HG03457 (cell line): ENCODE measurements around the gene BCL6B.
"Not testable (repeated sequence)": the region's sequence is repeated elsewhere in the genome, so short reads cannot be mapped to it uniquely, and the experiment has no call there.

Experiments
- ATAC-seq: cut with Tn5 transposase; IDR thresholded peaks from one replicate; pipeline ENCODE4 v1.9.1; 2021; ENCODE audit warnings: moderate number of reproducible peaks; ENCODE audit not compliant: unreplicated experiment

Gene BCL6B, protein sequence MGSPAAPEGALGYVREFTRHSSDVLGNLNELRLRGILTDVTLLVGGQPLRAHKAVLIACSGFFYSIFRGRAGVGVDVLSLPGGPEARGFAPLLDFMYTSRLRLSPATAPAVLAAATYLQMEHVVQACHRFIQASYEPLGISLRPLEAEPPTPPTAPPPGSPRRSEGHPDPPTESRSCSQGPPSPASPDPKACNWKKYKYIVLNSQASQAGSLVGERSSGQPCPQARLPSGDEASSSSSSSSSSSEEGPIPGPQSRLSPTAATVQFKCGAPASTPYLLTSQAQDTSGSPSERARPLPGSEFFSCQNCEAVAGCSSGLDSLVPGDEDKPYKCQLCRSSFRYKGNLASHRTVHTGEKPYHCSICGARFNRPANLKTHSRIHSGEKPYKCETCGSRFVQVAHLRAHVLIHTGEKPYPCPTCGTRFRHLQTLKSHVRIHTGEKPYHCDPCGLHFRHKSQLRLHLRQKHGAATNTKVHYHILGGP

DNA sequence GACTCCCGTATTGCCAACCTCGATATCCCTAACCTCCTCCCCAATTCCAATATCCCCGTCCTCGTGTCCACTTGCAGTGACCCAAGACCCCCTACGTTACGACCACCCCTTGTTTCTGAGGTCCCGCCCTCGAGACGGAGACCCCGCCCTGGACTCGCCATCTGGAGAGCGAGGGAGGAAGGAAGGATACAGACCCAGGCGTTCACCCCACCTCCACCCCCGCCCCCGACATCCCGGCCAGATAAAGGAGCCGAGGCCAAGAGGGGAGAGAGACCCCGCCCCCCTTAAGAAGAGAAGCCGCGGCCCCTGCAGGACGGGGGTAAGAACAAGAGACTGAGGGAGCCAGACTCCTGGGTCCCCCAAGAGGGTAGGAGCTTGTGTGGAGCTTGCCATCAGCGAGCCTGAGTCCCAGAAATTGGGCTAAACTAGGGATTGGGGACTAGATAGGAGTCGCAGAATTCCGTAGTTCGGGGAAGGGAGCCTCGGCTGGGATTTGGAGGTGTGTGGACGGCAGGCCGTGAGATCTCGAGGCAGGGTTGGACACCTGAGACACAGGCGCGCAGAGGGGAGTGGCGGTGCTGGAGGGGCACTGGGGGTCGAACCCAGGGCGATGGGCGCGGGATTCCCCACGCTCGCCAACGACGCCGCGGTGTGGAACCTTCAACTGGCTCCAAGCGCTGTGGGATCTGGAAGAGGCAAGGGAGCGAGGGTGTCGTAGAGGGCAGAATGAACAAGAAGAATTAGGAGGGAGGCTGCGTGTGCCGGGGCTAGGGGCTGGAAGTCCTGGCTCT lies at the start of gene BCL6B:
Gene BCL6B, plus strand, starts transcription at position 270 of the 791 bp plus-strand sequence. CDS start 622 bp downstream, outside the sequence.
- ATAC-seq, result no peak

DNA sequence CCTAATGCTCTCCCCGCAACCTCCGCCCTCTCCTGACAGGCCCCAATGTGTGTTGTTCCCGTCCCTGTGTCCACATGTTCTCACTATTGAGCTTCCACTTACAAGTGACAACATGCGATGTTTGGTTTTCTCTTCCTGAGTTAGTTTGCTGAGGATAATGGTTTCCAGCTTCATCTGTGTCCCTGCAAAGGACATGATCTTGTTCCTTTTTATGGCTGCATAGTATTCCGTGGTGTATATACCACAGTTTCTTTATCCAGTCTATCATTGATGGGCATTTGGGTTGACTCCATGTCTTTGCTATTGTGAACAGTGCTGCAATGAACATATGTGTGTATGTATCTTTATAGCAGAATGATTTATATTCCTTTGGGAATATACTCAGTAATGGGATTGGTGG lies 43.4 kb upstream of the BCL6B start:
- ATAC-seq, result not testable (repeated sequence)

DNA sequence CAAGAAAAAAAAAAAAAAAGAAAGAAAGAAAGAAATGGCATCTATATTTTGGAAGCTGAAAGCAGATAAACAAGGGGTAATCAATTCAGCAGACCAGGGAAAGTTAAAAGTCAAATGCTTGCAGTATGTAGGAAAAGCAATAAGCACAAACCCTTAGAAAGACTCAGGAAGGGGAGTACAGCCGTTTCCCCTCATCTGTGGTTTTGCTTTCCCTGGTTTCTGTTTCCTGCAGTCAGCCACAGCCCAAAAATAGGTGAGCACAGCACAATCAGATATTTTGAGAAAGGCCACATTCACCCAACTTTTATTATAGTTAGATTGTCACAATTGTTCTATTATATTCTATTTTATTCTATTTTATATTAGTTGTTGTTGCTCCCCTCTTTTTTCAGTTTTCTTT lies 41.4 kb upstream of the BCL6B start:
- no peak for ATAC-seq

DNA sequence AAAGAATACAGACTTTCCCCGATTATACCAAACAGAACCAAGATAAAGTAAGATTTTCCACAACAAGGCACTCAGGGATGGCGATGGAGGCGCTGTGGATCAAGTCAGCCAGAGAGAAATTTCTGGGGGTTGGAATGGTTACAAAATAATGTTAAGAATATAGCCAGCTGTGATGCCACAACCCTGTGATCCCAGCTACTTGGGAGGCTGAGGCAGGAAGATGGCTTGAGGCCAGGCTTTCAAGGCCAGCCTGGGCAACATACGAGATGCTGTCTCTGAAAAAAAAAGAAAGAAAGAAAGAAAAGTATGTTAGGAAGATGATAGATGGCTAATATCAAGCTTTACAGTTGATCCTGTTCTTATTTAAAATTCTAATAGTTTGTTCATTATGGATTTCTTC lies 37.6 kb upstream of the BCL6B start:
- ATAC-seq, result no peak

DNA sequence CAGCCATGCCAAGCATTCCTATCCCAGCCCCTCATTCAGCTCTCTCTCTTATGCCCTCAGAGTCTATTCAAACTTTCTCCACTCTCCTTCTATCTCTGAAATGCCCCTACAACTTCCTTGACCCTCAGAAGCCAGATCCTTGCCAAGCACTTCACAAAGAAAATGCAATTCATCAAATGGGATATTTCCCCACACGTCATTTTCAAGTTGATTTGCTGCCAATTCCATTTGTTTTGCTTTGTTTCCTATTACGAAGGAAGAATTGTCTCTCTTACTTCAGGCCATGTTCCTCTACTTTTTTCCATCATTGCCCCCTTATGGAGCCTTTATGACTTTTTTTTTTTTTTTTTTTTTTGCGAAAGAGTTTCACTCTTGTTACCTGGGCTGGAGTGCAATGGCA lies 36.2 kb upstream of the BCL6B start:
- ATAC-seq, result no peak

DNA sequence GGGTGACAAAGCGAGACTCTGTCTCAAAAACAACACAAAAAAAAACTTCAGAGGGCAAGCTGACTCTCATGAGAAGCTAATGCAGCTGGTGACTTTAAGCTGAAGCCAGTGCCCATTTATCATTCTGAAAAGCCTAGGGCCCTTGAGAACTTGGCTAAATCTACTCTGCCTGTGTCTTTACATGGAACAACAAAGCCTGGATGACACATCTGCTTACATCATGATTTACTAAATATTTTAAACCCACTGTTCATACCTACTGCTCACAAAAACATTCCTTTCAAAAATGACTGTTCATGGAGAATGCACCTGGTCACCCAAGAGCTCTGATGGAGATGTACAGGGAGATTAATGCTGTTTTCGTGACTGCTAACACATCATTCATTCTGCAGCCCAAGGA lies 33.1 kb upstream of the BCL6B start:
- no peak for ATAC-seq

DNA sequence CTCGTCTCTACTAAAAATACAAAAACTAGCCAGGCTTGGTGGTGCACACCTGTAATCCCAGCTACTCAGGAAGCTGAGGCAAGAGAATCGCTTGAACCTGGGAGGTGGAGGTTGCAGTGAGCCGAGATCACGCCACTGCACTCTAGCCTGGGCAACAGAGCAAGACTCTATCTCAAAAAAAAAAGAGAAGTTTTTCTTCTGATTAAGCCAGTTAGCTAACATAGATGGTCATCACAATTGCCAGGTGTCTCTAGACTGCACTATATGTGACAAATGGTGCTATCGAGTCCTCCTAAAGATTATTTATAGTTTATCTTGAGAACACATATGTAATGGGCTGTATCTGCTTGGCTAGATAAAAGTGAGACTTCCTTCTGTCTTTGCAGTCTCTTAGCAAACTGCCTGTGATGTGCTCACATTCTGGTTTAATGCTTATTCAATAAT lies 29.2 kb upstream of the BCL6B start:
- ATAC-seq, result not testable (repeated sequence)

DNA sequence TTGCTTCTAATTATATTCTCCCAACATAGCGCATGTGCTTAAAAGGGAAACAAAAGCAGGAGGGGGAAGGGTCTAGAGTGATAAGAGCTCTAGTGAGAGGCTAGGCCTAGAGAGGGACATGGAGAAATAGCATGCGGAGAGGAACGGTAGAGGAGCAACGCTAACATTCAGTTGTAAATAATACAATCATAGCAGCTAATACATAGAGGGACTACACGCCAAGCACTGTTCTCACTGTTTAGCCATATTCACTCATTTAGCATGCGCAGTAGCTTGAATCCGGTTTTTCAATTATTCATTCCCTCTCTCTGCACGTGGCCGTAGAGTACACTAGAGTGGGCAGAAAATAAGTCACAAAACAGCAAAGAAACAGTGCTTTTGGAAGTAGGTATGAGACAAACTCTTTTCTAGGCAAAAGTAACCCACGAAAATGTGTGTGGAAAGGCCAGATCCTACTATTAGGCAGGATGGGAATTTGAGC lies 28.7 kb upstream of the BCL6B start:
- no peak for ATAC-seq

DNA sequence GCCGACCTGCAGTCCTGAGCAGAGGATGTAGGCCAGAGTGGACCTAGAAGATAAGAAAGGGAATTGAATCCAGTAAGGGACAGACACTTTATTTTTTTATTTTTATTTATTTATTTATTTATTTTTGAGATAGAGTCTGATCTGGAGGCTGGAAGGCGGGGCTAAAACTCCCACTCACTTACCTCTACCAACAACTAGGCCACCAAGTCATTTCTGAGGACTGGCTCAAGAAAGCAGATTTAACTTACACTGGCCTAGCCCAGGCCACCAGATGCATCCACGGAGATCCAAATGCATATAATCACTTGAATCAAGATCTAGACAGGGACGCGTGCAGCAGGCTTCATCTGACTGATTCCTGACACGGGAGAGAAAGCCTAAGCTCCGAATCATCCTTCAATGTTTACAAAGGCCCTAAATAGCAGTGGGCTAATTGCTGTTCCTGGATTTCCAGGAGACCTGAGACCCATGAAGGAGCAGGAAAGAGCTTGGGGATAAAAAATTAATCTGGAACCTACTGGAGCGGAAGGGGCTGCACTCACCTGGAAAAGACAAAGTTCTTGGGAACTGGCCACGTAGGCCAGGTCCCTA lies 28.1 kb upstream of the BCL6B start:
- no peak for ATAC-seq

DNA sequence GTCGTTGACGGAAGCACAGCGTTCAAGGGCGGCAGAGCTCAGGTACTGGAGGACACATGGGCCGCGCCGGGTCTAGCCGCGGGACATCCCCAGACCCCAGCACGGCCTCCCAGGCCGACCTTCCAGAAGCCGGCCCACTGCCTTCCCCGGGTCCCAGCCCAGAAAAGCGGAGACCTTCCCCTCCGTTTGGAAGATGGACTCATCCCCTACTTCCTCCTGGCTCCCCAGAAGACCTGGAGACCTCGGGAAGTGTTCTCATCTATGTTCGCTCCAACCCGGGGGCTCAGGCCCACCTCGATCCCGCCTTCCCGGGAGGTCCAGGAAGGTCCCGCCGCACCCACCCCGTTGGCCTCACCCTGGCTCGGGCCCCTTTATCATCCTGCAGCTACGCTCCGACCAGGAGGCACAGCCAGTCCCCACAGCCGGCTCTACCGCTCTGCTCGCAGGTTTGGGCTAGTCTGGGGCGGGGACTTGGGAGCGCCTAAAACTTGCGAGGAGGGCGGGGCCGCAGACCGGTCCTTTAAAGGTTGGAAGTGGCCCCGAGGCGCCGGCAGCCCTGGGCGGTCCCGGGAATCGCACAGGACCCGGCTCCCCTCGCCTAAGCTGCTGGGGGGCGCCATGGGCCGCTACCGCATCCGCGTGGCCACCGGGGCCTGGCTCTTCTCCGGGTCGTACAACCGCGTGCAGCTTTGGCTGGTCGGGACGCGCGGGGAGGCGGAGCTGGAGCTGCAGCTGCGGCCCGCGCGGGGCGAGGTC lies 27.2 kb upstream of the BCL6B start, which contains the start of gene ALOX12:
Gene ALOX12, plus strand, starts transcription at position 550 of the 756 bp plus-strand sequence. Its CDS starts 69 bp downstream, at position 619.
- ATAC-seq, result no peak

DNA sequence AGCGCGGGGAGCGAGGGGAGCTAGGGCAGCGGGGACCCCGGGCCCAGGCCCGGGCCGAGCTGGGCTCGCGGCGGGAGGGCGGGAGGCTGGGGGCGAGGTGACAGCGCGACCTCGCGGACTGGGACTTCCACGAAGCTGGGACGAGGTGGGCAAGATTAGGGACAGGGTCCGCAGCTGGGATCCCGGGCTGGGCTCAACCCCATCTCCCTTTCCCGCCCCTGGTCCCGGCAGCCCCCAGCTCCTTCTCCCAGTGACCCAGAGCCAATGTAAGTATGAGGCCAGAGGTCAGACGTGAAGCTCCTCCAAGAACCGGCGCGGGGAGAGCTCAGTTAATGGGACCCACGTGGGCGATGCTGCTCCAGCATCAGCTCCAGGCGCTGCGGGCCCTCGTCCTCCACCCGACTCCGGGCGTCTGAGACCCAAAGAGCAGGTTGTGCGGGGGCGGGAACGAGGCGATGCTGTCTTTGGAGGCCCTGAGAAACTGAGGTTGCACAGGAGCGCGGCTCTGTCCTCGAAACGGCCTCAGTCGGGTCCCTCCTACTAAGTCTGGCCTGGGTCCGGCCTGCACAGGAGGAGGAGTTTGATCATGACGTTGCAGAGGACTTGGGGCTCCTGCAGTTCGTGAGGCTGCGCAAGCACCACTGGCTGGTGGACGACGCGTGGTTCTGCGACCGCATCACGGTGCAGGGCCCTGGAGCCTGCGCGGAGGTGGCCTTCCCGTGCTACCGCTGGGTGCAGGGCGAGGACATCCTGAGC lies 26.4 kb upstream of the BCL6B start:
- no peak for ATAC-seq

DNA sequence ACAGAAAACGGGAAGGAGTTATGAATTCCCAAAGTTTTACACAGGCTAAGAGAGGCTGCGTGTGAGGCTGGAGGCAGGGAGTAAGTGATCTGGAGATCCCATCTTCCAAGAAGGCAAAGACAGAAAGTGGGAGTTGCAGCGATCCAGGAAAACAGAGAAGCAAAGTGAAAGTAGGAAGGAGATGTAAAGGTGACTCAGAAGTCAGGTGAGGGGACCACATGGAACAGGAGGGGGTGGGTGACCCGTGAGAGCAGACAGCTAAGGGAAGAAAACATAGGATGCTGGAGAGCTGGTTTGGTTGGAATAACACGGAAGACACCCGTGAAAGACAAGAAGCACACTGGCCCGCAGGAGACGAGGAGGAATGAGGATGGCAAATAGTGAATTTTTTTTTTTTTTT lies 25.7 kb upstream of the BCL6B start:
- no peak for ATAC-seq

DNA sequence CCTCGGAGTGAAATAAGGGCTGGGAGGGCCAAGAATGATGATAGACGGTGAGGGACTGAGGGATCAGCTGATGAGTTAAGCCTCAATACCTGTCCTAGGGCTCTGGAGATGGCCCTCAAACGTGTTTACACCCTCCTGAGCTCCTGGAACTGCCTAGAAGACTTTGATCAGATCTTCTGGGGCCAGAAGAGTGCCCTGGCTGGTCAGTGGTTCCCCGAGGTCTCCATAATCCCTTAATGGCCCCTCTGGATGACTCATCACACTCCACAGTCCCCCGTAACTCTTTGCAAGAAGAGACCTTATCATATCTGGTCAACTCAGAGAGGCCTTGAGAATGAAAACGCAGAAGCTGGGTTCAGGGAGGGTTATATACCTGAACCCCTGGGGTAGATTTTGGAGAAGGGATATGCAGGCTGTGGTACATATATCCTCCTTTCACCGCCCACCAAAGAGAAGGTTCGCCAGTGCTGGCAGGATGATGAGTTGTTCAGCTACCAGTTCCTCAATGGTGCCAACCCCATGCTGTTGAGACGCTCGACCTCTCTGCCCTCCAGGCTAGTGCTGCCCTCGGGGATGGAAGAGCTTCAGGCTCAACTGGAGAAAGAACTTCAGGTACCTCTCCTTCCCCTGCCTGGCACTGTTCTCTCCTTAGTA lies 23.9 kb upstream of the BCL6B start:
- ATAC-seq, result no peak

DNA sequence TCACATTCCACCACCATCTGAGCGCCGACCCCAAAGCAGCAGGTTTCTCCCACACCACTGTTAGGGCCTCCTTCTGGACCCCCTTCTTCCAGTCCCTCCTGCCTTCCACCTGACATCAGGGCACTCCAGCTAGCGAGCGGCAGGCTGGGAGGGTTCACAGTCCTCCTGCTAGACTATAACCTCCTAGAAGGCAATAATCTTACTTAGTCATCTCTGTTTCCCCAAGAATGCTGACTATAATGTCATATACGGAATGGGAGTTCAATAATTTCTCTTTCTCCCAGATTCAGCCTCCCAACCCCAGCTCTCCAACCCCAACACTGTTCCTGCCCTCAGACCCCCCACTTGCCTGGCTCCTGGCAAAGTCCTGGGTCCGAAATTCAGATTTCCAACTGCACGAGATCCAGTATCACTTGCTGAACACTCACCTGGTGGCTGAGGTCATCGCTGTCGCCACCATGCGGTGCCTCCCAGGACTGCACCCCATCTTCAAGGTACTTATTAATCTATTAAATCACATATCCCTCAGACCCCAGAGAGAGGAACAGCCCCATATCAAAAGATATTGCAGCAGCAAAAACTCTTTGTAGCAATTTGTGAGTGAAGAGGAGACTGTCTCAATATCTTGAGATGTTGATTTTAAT lies 21.4 kb upstream of the BCL6B start:
- no peak for ATAC-seq

DNA sequence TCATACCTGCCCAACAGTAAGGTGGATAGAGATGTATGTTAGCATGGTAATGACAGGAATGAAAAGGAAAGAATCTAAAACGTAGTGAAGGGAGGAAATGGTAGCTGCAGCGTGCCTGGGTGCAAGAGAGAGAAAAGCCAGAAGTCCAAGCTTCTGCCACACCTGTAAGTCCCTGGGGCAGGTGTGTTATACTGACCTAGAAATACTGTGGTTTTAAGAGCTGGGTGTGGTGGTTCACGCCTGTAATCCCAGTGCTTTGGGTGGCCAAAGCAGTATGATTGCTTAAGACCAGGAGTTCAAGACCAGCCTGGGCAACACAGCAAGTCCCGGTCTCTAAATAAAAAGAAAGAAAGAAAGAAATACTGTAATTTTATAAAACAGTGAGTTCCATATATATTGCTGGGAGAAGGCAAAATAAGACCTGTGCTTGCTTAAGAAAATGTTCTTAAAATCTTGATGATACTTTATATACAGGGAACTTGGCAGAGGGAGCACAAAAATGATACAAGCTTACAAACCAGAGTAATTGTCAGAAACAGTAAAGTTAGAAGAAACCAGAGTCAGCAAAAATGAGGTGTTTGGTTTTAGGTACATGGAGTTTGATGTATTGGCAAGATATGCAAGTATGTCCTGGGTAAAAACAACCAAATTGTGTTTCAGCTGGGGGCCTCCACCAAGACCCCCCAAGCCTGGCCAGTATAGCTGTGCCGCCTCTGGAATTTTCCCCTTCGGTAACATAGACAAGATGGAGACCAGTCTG lies 20.4 kb upstream of the BCL6B start:
- no peak for ATAC-seq

DNA sequence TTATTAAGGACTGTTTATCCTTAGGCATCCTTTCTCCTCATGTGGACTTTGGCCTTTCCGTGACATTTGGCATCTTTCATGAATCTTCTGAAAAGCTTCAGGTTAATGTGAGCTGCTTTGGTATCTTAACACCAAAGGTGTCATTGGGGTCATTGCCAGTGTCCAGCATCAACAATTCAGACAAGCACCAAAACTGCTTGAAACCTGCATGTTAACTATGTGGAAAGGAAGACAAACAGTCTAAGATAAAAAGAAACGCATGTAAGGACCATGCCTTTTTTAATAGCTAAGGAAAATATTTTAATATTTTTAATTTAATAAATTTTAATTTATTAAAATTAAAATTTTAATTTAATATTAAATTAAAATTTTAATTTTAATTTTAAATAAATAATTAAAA lies 19.1 kb upstream of the BCL6B start:
- ATAC-seq, result no peak

DNA sequence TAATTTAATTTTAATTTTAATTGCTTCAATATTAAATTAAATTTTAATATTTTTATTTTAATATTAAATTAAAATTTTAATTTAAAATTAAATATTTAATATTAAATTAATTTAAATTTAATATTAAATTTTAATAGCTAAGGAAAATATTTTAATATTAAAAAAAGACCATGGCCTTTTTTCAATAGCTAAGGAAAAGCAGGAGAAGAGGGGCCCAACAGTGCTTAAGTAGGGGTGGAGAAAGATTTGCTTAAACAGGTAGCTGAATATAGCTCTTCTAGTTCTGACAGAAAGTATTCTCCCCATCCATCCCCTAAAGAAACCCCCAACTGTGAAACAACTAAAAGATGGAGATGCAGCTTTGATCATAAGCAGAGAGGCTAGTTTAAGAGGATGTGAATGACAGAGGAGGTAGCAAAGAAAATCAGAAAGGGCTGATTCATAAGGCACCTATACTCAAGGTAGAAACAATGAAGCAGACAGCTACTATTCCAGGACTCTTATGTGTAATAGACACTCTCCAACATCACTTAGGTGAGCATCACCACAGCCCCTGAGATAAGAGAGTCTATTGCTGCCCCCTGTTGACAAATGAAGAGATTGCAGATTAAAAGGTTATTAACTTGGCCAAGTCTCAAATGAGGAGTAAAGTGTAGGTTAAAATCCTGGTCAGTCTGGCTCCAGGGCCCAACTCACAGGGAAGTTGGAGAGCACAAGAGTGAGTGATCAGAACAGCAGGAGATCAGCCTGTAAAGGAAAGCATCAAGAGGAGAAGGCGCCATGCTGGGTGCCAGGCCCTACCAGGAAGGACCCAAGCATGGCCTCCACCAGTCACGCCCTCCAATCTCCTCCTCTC lies 18.2 kb upstream of the BCL6B start:
- ATAC-seq, result no peak
